Nephron progenitor cell (in vitro differentiated cells): ENCODE measurements around the gene CDKN1B.

ENCODE experiments used
- DNase-seq: peaks from one replicate; pipeline ENCODE4 v3.0.0; 2021
- H3K27ac Mint-ChIP-seq: 2 replicates; pipeline ENCODE4 v1.8.0; 2021; ENCODE audit warnings: mild to moderate bottlenecking, moderate library complexity, mixed read lengths
- H3K27me3 Mint-ChIP-seq: 2 replicates; pipeline ENCODE4 v1.8.0; 2021; ENCODE audit warnings: mild to moderate bottlenecking, low read depth, mixed read lengths; ENCODE audit not compliant: poor library complexity
- H3K36me3 Mint-ChIP-seq: 2 replicates; pipeline ENCODE4 v1.8.0; 2021; ENCODE audit warnings: low read depth, mixed read lengths
- H3K4me1 Mint-ChIP-seq: 2 replicates; pipeline ENCODE4 v1.8.0; 2021; ENCODE audit warnings: mixed read lengths
- H3K4me3 Mint-ChIP-seq: 2 replicates; pipeline ENCODE4 v1.8.0; 2021; ENCODE audit warnings: mild to moderate bottlenecking, moderate library complexity, mixed read lengths
- H3K9me3 Mint-ChIP-seq: 2 replicates; pipeline ENCODE4 v1.8.0; 2021; ENCODE audit warnings: mild to moderate bottlenecking, moderate library complexity, mixed read lengths
- CTCF ChIP-seq: fragments of 200-600 bp; sonication (generic); IDR thresholded peaks from 2 replicates; pipeline ENCODE4 v1.5.0; 2021; ENCODE audit warnings: antibody characterized with exemption

CDKN1B gene

DNA sequence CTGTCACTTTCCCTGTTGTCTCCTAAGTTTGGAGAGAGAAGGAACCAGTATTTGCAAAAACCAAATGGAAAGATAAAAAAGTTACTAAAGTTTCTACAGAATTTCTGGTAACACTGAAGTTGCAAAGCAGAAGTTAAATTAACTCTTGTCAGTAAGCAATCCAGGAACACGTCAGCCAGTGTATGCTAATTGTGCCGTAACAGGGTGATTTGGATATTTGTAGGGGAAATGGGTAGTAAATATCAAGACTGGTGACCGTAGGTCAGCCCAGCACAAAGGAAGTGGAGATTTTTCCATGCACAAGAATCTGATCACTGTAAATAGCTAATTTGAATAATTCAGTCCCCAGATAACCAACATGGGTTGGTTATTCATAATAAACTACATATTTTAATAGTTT lies 2.3 kb downstream of the CDKN1B start:
- peak overlapping the region; percentile 96 for H3K4me3 Mint-ChIP-seq
- H3K9me3 Mint-ChIP-seq: no peaks in the 10 kb centered on the region
- no peak for DNase-seq
- peaks cover 15% of the 10 kb centered on the region for H3K27me3 Mint-ChIP-seq
- peaks cover 32% of the 10 kb centered on the region for H3K36me3 Mint-ChIP-seq
- TF ChIP-seq CTCF: no peak
- H3K4me1 Mint-ChIP-seq: peaks cover 74% of the 10 kb centered on the region
- H3K27ac Mint-ChIP-seq: peak overlapping the region; percentile 19

DNA sequence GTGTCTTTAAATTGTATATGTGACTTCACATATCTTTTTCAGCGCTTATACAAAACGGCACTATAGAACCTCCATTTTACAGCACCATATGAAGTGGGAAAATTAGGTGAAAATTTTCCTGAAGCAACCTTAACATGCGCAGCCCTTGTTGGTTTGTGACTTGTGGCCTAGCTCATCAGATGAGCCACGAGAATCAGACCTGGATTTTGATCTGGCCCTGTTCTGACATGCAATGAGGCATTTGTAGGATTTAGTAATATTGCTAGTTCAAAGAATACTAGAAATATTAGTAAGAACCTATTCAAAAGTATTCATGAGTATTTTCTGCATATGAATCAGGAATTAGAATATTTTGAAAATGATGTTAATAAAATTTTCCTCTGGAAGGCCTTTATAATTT lies 2.9 kb downstream of the CDKN1B start:
- Mint-ChIP-seq H3K27ac (no peak overlapping the region), H3K36me3 (peaks cover 32% of the 10 kb centered on the region), H3K4me3 (peak overlapping the region; percentile 96), H3K9me3 (no peaks in the 10 kb centered on the region), H3K27me3 (peaks cover 15% of the 10 kb centered on the region), H3K4me1 (peaks cover 71% of the 10 kb centered on the region)
- no peak for TF ChIP-seq CTCF
- no peak for DNase-seq

- Mint-ChIP-seq H3K9me3 (no peaks in the 10 kb centered on the region), H3K36me3 (peaks cover 32% of the 10 kb centered on the region), H3K4me3 (peak overlapping the region; percentile 96), H3K27ac (no peak overlapping the region), H3K4me1 (peaks cover 69% of the 10 kb centered on the region), H3K27me3 (peaks cover 14% of the 10 kb centered on the region)
- TF ChIP-seq CTCF: no peak
- no peak for DNase-seq
These were observed 3.5 kb downstream of the CDKN1B start for GRCh38 chr12:12720672-12721161.

GRCh38 chr12:12721176-12721751 lies 4.1 kb downstream of the CDKN1B start:
- no peak for TF ChIP-seq CTCF
- Mint-ChIP-seq H3K4me3 (peak overlapping the region; percentile 96), H3K27me3 (peaks cover 10% of the 10 kb centered on the region), H3K9me3 (no peaks in the 10 kb centered on the region), H3K27ac (no peak overlapping the region), H3K36me3 (peaks cover 32% of the 10 kb centered on the region), H3K4me1 (peaks cover 69% of the 10 kb centered on the region)
- DNase-seq: no peak

GRCh38 chr12:12721814-12722434 lies 4.8 kb downstream of the CDKN1B start:
- peaks cover 14% of the 10 kb centered on the region for H3K27me3 Mint-ChIP-seq
- TF ChIP-seq CTCF: no peak
- peaks cover 73% of the 10 kb centered on the region for H3K4me1 Mint-ChIP-seq
- no peak overlapping the region for H3K4me3 Mint-ChIP-seq
- H3K36me3 Mint-ChIP-seq: peaks cover 32% of the 10 kb centered on the region
- no peak overlapping the region for H3K27ac Mint-ChIP-seq
- no peak for DNase-seq
- no peaks in the 10 kb centered on the region for H3K9me3 Mint-ChIP-seq
